ENCODE measurements around the gene MYO1G.

Gene MYO1G

DNA sequence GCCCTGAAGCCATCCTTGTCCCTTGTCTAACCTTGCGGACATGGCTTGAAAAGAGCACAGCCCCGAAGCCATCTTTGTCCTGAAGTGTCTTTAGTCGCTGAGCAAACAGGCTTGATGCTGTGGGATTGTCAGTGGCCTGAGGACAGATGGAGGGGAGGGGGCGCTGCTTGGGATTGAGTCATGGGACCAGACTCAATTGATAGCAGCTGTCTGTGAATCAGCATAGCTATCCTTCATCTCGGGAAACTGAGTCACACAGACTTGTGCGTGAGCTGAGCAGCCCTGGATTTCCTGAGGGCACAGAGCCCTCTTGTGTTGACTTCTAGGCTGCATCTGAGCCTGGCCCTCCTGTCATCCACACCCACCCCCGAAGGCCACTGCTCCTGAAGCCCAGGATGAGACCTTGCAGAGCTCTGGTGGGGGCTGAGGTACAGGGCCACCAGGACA, 14.4 kb downstream of the MYO1G start:
- WGBS (ENCODE audit: insufficient coverage): 89% methylated on average over 6 of the region's 7 CpGs
- Histone ChIP-seq H3K27ac (ENCODE audit: insufficient read depth in 1 of 2, low read depth in 1 of 2, low read length in 2 of 2, poor library complexity in 1 of 2, severe bottlenecking in 2 of 2) (no peak overlapping the region), H3K36me3 (ENCODE audit: control insufficient read depth in 4 of 4, insufficient read depth in 4 of 4, low read length in 3 of 4) (peaks cover 2 to 75% (median 26%) of the 10 kb centered on the region in 4 experiments), H3K27me3 (replicated peaks in 2 of 5; ENCODE audit: control insufficient read depth in 4 of 5, insufficient read depth in 5 of 5, low read length in 4 of 5) (no peaks in the 10 kb centered on the region), H3K9me3 (ENCODE audit: control extremely low read depth in 1 of 5, control insufficient read depth in 4 of 5, insufficient read depth in 2 of 5, low read depth in 1 of 5, low read length in 4 of 5) (no peaks in the 10 kb centered on the region), H3K4me3 (ENCODE audit: control insufficient read depth in 1 of 7, extremely low read depth in 1 of 7, insufficient read depth in 4 of 7, low read depth in 2 of 7, low read length in 6 of 7) (no peak overlapping the region), H3K4me1 (ENCODE audit: control extremely low read depth in 1 of 4, control insufficient read depth in 4 of 4, insufficient read depth in 4 of 4, low read length in 3 of 4) (peaks cover 0 to 4% (median 2%) of the 10 kb centered on the region in 4 experiments)
- DNase-seq: no peak
- ChIA-PET CTCF (interaction anchor here (0.7 to 6.5 kb wide), 6 partner anchors 9 to 82 kb away, joined by 3 to 41 read pairs (median 4); no protein-coding TSS in a partner anchor), POLR2A (no interaction called here)

DNA sequence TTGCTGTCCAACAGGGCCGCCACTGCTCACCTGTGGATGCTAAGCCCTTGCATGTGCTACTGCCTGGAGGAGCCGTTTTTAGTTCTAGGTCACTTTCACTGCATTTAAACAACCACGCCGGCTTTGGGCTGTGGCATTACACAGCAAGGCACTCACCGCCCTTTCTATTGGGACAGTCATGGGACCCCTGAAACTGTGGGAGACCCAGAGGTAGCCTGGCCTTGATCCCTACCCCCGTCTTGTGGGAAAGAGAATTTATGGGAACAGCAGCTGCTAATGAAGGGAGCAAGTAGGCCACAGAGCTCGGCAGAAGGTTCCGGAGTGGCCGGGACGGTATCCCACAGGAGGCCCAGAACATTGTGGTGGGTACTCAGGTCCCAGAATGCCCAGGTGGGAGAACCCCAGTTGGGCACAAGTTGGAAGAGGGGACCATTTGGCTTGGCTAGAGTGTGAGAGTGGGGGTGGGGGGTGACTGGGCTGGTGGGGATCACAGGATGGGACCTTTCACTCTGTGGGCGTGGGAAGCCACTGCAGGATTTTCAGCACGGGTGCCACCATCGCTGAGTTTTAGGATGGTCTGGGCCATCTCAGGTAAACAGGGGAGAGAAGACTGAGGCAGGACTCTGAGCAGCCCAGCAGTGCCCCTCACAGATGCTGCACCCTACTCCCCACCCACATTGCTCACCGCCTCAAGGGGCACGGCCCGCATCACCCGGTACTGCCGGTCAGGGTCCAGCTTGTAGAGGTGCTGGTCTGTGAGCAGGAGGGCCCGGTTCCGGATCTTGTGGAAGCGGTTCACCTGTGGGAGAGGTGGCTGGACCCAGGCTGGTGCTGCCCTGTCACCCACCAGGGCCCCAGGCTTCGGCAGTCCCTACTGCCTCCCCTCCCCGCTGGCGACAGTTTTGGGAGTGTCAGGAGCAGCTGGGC, 15.2 kb downstream of the MYO1G start:
- DNase-seq: no peak
- WGBS (ENCODE audit: insufficient coverage): 94% methylated on average over 19 of the region's 24 CpGs
- peaks cover 0 to 4% (median 3%) of the 10 kb centered on the region in 4 experiments for H3K4me1 ChIP-seq (ENCODE audit: control extremely low read depth in 1 of 4, control insufficient read depth in 4 of 4, insufficient read depth in 4 of 4, low read length in 3 of 4)
- POLR2A ChIA-PET: interaction anchor here (0.6 kb wide), 1 partner anchor 22 kb away, joined by 4 read pairs; no protein-coding TSS in a partner anchor
- no peak overlapping the region for H3K27ac ChIP-seq (ENCODE audit: insufficient read depth in 1 of 2, low read depth in 1 of 2, low read length in 2 of 2, poor library complexity in 1 of 2, severe bottlenecking in 2 of 2)
- no peaks in the 10 kb centered on the region for H3K27me3 ChIP-seq (replicated peaks in 2 of 5; ENCODE audit: control insufficient read depth in 4 of 5, insufficient read depth in 5 of 5, low read length in 4 of 5)
- H3K4me3 ChIP-seq (ENCODE audit: control insufficient read depth in 1 of 7, extremely low read depth in 1 of 7, insufficient read depth in 4 of 7, low read depth in 2 of 7, low read length in 6 of 7): peak overlapping the region in 1 of 7 experiments; percentile 4
- CTCF ChIA-PET: interaction anchor here (0.7 to 6.5 kb wide), 4 partner anchors 8 to 69 kb away, joined by 3 to 41 read pairs (median 4); no protein-coding TSS in a partner anchor
- H3K36me3 ChIP-seq (ENCODE audit: control insufficient read depth in 4 of 4, insufficient read depth in 4 of 4, low read length in 3 of 4): peaks cover 2 to 68% (median 24%) of the 10 kb centered on the region in 4 experiments
- H3K9me3 ChIP-seq (ENCODE audit: control extremely low read depth in 1 of 5, control insufficient read depth in 4 of 5, insufficient read depth in 2 of 5, low read depth in 1 of 5, low read length in 4 of 5): no peaks in the 10 kb centered on the region

DNA sequence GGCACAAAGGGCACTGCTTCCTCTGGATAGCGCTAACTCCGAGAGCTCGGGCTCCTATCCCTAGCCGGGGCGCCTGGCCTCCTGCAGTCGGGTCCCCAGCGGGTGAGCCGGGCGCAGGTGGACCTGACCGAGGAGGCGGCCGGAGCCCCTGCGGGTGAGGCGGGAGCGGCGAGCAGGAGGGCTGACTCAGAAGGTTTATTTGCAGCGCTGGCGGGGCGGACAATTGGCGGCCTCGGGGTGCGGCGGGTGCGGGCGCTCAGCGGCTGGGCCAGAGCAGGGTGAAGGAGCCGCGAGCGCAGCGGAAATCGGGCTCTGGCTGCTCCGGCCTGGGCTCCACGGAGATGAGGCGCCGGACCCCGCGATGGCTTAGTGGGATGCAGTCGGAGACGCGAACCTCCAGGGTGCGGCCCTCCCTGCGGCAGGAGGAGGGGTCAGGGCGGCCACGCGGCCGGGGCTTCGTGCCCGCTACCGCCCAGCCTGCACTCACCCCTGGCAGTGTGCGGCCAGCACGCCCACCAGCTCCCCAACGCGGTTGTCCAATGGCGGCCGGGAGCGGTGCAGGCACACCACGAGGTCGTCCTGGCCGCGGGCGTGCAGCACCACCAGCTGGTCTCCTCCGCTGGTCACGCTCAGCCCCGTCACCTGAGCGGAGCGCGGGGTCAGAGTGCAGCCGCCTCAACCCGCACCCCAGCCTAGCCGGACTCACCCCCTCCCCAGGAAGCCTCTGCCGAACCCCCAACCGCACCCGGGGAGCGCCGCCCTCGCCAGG, 16.1 kb downstream of the MYO1G start:
- Histone ChIP-seq H3K27me3 (replicated peaks in 2 of 5; ENCODE audit: control insufficient read depth in 4 of 5, insufficient read depth in 5 of 5, low read length in 4 of 5) (no peaks in the 10 kb centered on the region), H3K36me3 (ENCODE audit: control insufficient read depth in 4 of 4, insufficient read depth in 4 of 4, low read length in 3 of 4) (peaks cover 2 to 60% (median 21%) of the 10 kb centered on the region in 4 experiments), H3K27ac (ENCODE audit: insufficient read depth in 1 of 2, low read depth in 1 of 2, low read length in 2 of 2, poor library complexity in 1 of 2, severe bottlenecking in 2 of 2) (no peak overlapping the region), H3K4me1 (ENCODE audit: control extremely low read depth in 1 of 4, control insufficient read depth in 4 of 4, insufficient read depth in 4 of 4, low read length in 3 of 4) (peaks cover 0 to 4% (median 3%) of the 10 kb centered on the region in 4 experiments), H3K4me3 (ENCODE audit: control insufficient read depth in 1 of 7, extremely low read depth in 1 of 7, insufficient read depth in 4 of 7, low read depth in 2 of 7, low read length in 6 of 7) (peak overlapping the region in 1 of 7 experiments; percentile 19), H3K9me3 (ENCODE audit: control extremely low read depth in 1 of 5, control insufficient read depth in 4 of 5, insufficient read depth in 2 of 5, low read depth in 1 of 5, low read length in 4 of 5) (no peaks in the 10 kb centered on the region)
- POLR2A ChIA-PET: interaction anchor here (0.6 kb wide), 2 partner anchors 21 to 100 kb away, joined by 4 to 5 read pairs; no protein-coding TSS in a partner anchor
- WGBS (ENCODE audit: insufficient coverage): 87% methylated on average over 64 of the region's 76 CpGs
- peak in 1 of 3 donors; percentile 47 for DNase-seq
- CTCF ChIA-PET: interaction anchor here (0.9 to 6.5 kb wide), 3 partner anchors 11 to 173 kb away, joined by 3 to 41 read pairs (median 3); no protein-coding TSS in a partner anchor

DNA sequence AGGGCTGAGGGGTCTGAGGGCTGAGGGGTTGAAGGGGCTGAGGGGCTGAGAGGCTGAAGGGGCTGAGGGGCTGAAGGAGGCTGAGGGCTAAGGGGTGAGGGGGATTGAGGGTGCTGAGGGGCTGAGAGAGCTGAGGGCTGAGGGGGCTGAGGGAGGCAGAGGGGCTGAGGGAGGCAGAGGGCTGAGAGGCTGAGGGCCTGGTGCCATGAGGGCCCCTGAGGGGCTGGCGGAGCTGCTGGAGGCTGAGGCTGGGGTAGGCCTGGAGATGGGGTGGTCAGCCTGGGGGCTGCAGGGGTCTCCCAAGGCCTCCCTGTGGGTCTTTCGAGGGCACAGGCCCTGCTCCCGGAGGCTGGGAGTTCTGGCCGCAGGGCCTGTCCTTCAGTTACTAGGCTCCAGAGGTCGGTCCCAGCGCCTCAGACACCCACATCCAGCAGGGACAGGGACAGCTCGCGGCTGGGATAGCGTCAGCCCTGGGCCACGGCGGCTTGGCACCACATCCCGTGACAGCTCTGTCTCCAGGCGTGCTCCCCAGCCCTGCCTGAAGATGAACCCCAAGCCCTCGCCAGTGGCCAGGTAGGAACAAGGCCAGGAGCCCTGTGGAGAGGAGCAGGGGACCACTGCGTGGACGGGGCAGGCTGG, 16.9 kb downstream of the MYO1G start:
- DNase-seq: peak in 1 of 3 donors; percentile 18
- H3K9me3 ChIP-seq (ENCODE audit: control extremely low read depth in 1 of 5, control insufficient read depth in 4 of 5, insufficient read depth in 2 of 5, low read depth in 1 of 5, low read length in 4 of 5): no peaks in the 10 kb centered on the region
- H3K36me3 ChIP-seq (ENCODE audit: control insufficient read depth in 4 of 4, insufficient read depth in 4 of 4, low read length in 3 of 4): peaks cover 2 to 53% (median 18%) of the 10 kb centered on the region in 4 experiments
- POLR2A ChIA-PET: interaction anchor here (0.6 kb wide), 1 partner anchor 101 kb away, joined by 5 read pairs; no protein-coding TSS in a partner anchor
- H3K27me3 ChIP-seq (replicated peaks in 2 of 5; ENCODE audit: control insufficient read depth in 4 of 5, insufficient read depth in 5 of 5, low read length in 4 of 5): no peaks in the 10 kb centered on the region
- no peak overlapping the region for H3K27ac ChIP-seq (ENCODE audit: insufficient read depth in 1 of 2, low read depth in 1 of 2, low read length in 2 of 2, poor library complexity in 1 of 2, severe bottlenecking in 2 of 2)
- CTCF ChIA-PET: interaction anchor here (0.9 to 6.5 kb wide), 3 partner anchors 11 to 174 kb away, joined by 3 to 41 read pairs (median 3); no protein-coding TSS in a partner anchor
- WGBS (ENCODE audit: insufficient coverage): 100% methylated on average over 14 of the region's 16 CpGs
- H3K4me3 ChIP-seq (ENCODE audit: control insufficient read depth in 1 of 7, extremely low read depth in 1 of 7, insufficient read depth in 4 of 7, low read depth in 2 of 7, low read length in 6 of 7): no peak overlapping the region
- H3K4me1 ChIP-seq (ENCODE audit: control extremely low read depth in 1 of 4, control insufficient read depth in 4 of 4, insufficient read depth in 4 of 4, low read length in 3 of 4): peaks cover 0 to 4% (median 3%) of the 10 kb centered on the region in 4 experiments

DNA sequence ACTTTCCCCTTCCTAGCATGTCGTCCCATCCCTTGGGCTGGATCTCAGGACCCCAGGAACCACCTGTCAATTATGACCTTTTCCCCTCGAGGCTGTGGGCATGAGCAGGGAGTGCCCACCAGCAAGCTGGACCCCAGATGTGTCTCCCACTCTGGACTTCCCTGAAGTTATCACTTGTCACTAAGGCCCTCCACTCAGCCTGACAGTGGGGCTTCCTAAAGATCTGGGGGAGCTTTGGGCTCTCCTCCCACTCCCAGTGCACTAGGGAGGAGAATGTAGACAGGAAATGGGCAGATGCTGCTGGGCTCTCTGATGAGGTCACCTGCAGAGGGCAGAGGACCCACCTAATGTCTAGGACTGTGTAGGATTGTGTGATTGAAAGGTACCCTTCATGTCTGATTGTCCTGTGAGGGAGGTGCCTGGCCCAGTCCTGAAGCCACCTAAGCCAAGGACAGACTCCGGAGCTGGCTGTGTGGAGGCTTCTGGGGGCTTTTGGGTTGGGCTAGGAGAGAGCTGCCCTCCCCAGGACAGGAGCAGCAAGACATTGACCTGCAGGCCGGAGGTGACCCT, 18.7 kb downstream of the MYO1G start:
- ChIA-PET POLR2A (no interaction called here), CTCF (interaction anchor here (6.5 kb wide), 1 partner anchor 13 kb away, joined by 41 read pairs; no protein-coding TSS in a partner anchor)
- DNase-seq: no peak
- Histone ChIP-seq H3K27me3 (replicated peaks in 2 of 5; ENCODE audit: control insufficient read depth in 4 of 5, insufficient read depth in 5 of 5, low read length in 4 of 5) (no peaks in the 10 kb centered on the region), H3K4me1 (ENCODE audit: control extremely low read depth in 1 of 4, control insufficient read depth in 4 of 4, insufficient read depth in 4 of 4, low read length in 3 of 4) (peaks cover 0 to 4% (median 3%) of the 10 kb centered on the region in 4 experiments), H3K36me3 (ENCODE audit: control insufficient read depth in 4 of 4, insufficient read depth in 4 of 4, low read length in 3 of 4) (peaks cover 0 to 35% (median 4%) of the 10 kb centered on the region in 4 experiments), H3K4me3 (ENCODE audit: control insufficient read depth in 1 of 7, extremely low read depth in 1 of 7, insufficient read depth in 4 of 7, low read depth in 2 of 7, low read length in 6 of 7) (no peak overlapping the region), H3K9me3 (ENCODE audit: control extremely low read depth in 1 of 5, control insufficient read depth in 4 of 5, insufficient read depth in 2 of 5, low read depth in 1 of 5, low read length in 4 of 5) (no peaks in the 10 kb centered on the region), H3K27ac (ENCODE audit: insufficient read depth in 1 of 2, low read depth in 1 of 2, low read length in 2 of 2, poor library complexity in 1 of 2, severe bottlenecking in 2 of 2) (no peak overlapping the region)
- WGBS (ENCODE audit: insufficient coverage): 93% methylated on average over 4 of the region's 4 CpGs

DNA sequence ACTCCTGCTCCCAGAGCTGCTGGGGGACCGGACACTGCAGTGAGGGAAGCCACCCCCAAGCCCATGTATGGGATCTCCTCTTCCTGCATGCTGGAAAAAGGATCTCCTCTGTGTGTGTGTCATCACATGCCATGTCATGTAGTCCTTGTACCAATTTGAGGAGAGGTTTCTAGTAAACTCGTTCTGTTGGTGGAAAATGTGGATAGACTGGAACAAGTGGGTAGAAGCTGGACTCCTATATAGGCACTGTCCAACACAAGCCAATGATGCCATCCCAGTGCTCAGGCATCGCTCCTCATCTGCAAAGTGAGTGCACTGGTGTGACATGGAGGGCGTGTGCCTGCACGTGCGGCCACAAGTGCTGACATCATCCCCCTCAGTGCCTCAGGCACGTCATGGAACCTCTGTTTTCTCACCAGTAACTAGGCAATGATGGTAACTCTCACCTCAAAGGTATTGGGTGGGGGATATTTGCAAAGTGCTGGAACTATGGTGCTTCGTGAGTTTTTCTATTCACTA, 19.3 kb downstream of the MYO1G start:
- CTCF ChIA-PET: interaction anchor here (6.5 kb wide), 1 partner anchor 14 kb away, joined by 41 read pairs; no protein-coding TSS in a partner anchor
- peak in 2 of 3 donors; percentile 45 to 54 for DNase-seq
- POLR2A ChIA-PET: no interaction called here

More for the DNA sequence above, 19.3 kb downstream of the MYO1G start:
- H3K36me3 ChIP-seq (ENCODE audit: control insufficient read depth in 4 of 4, insufficient read depth in 4 of 4, low read length in 3 of 4): peaks cover 0 to 29% (median 3%) of the 10 kb centered on the region in 4 experiments
- peaks cover 0 to 4% (median 3%) of the 10 kb centered on the region in 4 experiments for H3K4me1 ChIP-seq (ENCODE audit: control extremely low read depth in 1 of 4, control insufficient read depth in 4 of 4, insufficient read depth in 4 of 4, low read length in 3 of 4)
- no peak overlapping the region for H3K4me3 ChIP-seq (ENCODE audit: control insufficient read depth in 1 of 7, extremely low read depth in 1 of 7, insufficient read depth in 4 of 7, low read depth in 2 of 7, low read length in 6 of 7)
- no peaks in the 10 kb centered on the region for H3K27me3 ChIP-seq (replicated peaks in 2 of 5; ENCODE audit: control insufficient read depth in 4 of 5, insufficient read depth in 5 of 5, low read length in 4 of 5)
- 75% methylated on average over 1 of the region's 8 CpGs for WGBS (ENCODE audit: insufficient coverage)
- no peak overlapping the region for H3K27ac ChIP-seq (ENCODE audit: insufficient read depth in 1 of 2, low read depth in 1 of 2, low read length in 2 of 2, poor library complexity in 1 of 2, severe bottlenecking in 2 of 2)
- H3K9me3 ChIP-seq (ENCODE audit: control extremely low read depth in 1 of 5, control insufficient read depth in 4 of 5, insufficient read depth in 2 of 5, low read depth in 1 of 5, low read length in 4 of 5): no peaks in the 10 kb centered on the region
